ENCODE data around the gene LRIG2.

Gene LRIG2

GRCh38 chr1:113166473-113166872, 93.5 kb downstream of the LRIG2 start:
- Histone ChIP-seq H3K14ac (ENCODE audit: low read length) (no peak overlapping the region), H3K4ac (ENCODE audit: low read length) (no peak overlapping the region), H3K27me3 (ENCODE audit: control insufficient read depth in 3 of 3, insufficient read depth in 3 of 3, low read depth in 1 of 3, low read length in 3 of 3) (no peaks in the 10 kb centered on the region), H3K27ac (replicated peaks; ENCODE audit: low read length) (no peak overlapping the region), H3K18ac (ENCODE audit: low read length) (no peak overlapping the region), H3K9me3 (replicated peaks in 1 of 2; ENCODE audit: control insufficient read depth in 2 of 2, insufficient read depth in 1 of 2, low read depth in 1 of 2, low read length in 2 of 2) (no peaks in the 10 kb centered on the region), H2BK120ac (ENCODE audit: low read depth, low read length) (no peak overlapping the region), H3K4me2 (ENCODE audit: insufficient read depth, low read length, poor library complexity, severe bottlenecking) (no peak overlapping the region), H3K4me1 (ENCODE audit: control insufficient read depth in 2 of 2, insufficient read depth in 1 of 2, low read depth in 1 of 2, low read length in 2 of 2) (no peaks in the 10 kb centered on the region), H2BK15ac (ENCODE audit: low read length) (no peak overlapping the region), H3K79me1 (ENCODE audit: low read depth, low read length) (no peaks in the 10 kb centered on the region), H2AK5ac (ENCODE audit: low read depth, low read length) (no peak overlapping the region), H4K8ac (ENCODE audit: low read depth, low read length) (no peak overlapping the region), H3K23ac (ENCODE audit: low read depth, low read length, poor library complexity) (no peak overlapping the region), H2AFZ (ENCODE audit: low read length) (no peak overlapping the region), H3K36me3 (replicated peaks in 1 of 2; ENCODE audit: control insufficient read depth in 2 of 2, insufficient read depth in 2 of 2, low read length in 2 of 2) (no peaks in the 10 kb centered on the region), H3K4me3 (ENCODE audit: low read length in 2 of 2) (no peak overlapping the region), H2BK12ac (ENCODE audit: low read length) (no peak overlapping the region), H2BK5ac (ENCODE audit: low read length) (no peak overlapping the region), H4K91ac (ENCODE audit: low read depth, low read length, poor library complexity) (no peak overlapping the region), H3K9ac (ENCODE audit: low read depth, low read length, poor library complexity) (no peak overlapping the region)
- no CpG with 5 or more reads among the region's 5 CpGs for WGBS, 2 donors (ENCODE audit: extremely low coverage in 2 of 2, insufficient read length in 2 of 2, insufficient replicate concordance in 1 of 2)
- no peak for DNase-seq (ENCODE audit: low spot score)

GRCh38 chr1:113168946-113169345, 95.9 kb downstream of the LRIG2 start:
- Histone ChIP-seq H4K91ac (ENCODE audit: low read depth, low read length, poor library complexity) (no peak overlapping the region), H2AK5ac (ENCODE audit: low read depth, low read length) (no peak overlapping the region), H3K36me3 (replicated peaks in 1 of 2; ENCODE audit: control insufficient read depth in 2 of 2, insufficient read depth in 2 of 2, low read length in 2 of 2) (no peaks in the 10 kb centered on the region), H3K27me3 (ENCODE audit: control insufficient read depth in 3 of 3, insufficient read depth in 3 of 3, low read depth in 1 of 3, low read length in 3 of 3) (no peaks in the 10 kb centered on the region), H3K9ac (ENCODE audit: low read depth, low read length, poor library complexity) (no peak overlapping the region), H2BK12ac (ENCODE audit: low read length) (no peak overlapping the region), H2BK120ac (ENCODE audit: low read depth, low read length) (no peak overlapping the region), H3K4me1 (ENCODE audit: control insufficient read depth in 2 of 2, insufficient read depth in 1 of 2, low read depth in 1 of 2, low read length in 2 of 2) (no peaks in the 10 kb centered on the region), H3K4ac (ENCODE audit: low read length) (no peak overlapping the region), H3K27ac (replicated peaks; ENCODE audit: low read length) (no peak overlapping the region), H3K4me3 (ENCODE audit: low read length in 2 of 2) (no peak overlapping the region), H3K79me1 (ENCODE audit: low read depth, low read length) (no peaks in the 10 kb centered on the region), H3K14ac (ENCODE audit: low read length) (no peak overlapping the region), H3K23ac (ENCODE audit: low read depth, low read length, poor library complexity) (no peak overlapping the region), H3K4me2 (ENCODE audit: insufficient read depth, low read length, poor library complexity, severe bottlenecking) (no peak overlapping the region), H4K8ac (ENCODE audit: low read depth, low read length) (no peak overlapping the region), H2AFZ (ENCODE audit: low read length) (no peak overlapping the region), H3K18ac (ENCODE audit: low read length) (no peak overlapping the region), H3K9me3 (replicated peaks in 1 of 2; ENCODE audit: control insufficient read depth in 2 of 2, insufficient read depth in 1 of 2, low read depth in 1 of 2, low read length in 2 of 2) (no peaks in the 10 kb centered on the region), H2BK5ac (ENCODE audit: low read length) (no peak overlapping the region), H2BK15ac (ENCODE audit: low read length) (no peak overlapping the region)
- WGBS, 2 donors (ENCODE audit: extremely low coverage in 2 of 2, insufficient read length in 2 of 2, insufficient replicate concordance in 1 of 2): no CpG with 5 or more reads among the region's 10 CpGs
- DNase-seq (ENCODE audit: low spot score): no peak

GRCh38 chr1:113169591-113169990, 96.6 kb downstream of the LRIG2 start:
- no peak overlapping the region for H4K91ac ChIP-seq (ENCODE audit: low read depth, low read length, poor library complexity)
- H3K9me3 ChIP-seq (replicated peaks in 1 of 2; ENCODE audit: control insufficient read depth in 2 of 2, insufficient read depth in 1 of 2, low read depth in 1 of 2, low read length in 2 of 2): no peaks in the 10 kb centered on the region
- no peak overlapping the region for H2AFZ ChIP-seq (ENCODE audit: low read length)
- no peak overlapping the region for H3K27ac ChIP-seq (replicated peaks; ENCODE audit: low read length)
- H2BK120ac ChIP-seq (ENCODE audit: low read depth, low read length): no peak overlapping the region
- no peaks in the 10 kb centered on the region for H3K4me1 ChIP-seq (ENCODE audit: control insufficient read depth in 2 of 2, insufficient read depth in 1 of 2, low read depth in 1 of 2, low read length in 2 of 2)
- no peak overlapping the region for H2BK12ac ChIP-seq (ENCODE audit: low read length)
- no peak overlapping the region for H2BK5ac ChIP-seq (ENCODE audit: low read length)
- H3K4ac ChIP-seq (ENCODE audit: low read length): no peak overlapping the region
- no peak overlapping the region for H4K8ac ChIP-seq (ENCODE audit: low read depth, low read length)
- H3K79me1 ChIP-seq (ENCODE audit: low read depth, low read length): no peaks in the 10 kb centered on the region
- no peak overlapping the region for H3K14ac ChIP-seq (ENCODE audit: low read length)
- no peak overlapping the region for H3K4me2 ChIP-seq (ENCODE audit: insufficient read depth, low read length, poor library complexity, severe bottlenecking)
- no peaks in the 10 kb centered on the region for H3K27me3 ChIP-seq (ENCODE audit: control insufficient read depth in 3 of 3, insufficient read depth in 3 of 3, low read depth in 1 of 3, low read length in 3 of 3)
- WGBS, 2 donors (ENCODE audit: extremely low coverage in 2 of 2, insufficient read length in 2 of 2, insufficient replicate concordance in 1 of 2): no CpG with 5 or more reads among the region's 5 CpGs
- H3K4me3 ChIP-seq (ENCODE audit: low read length in 2 of 2): no peak overlapping the region
- no peak for DNase-seq (ENCODE audit: low spot score)
- H3K36me3 ChIP-seq (replicated peaks in 1 of 2; ENCODE audit: control insufficient read depth in 2 of 2, insufficient read depth in 2 of 2, low read length in 2 of 2): no peaks in the 10 kb centered on the region
- H3K18ac ChIP-seq (ENCODE audit: low read length): no peak overlapping the region
- no peak overlapping the region for H3K23ac ChIP-seq (ENCODE audit: low read depth, low read length, poor library complexity)
- H2BK15ac ChIP-seq (ENCODE audit: low read length): no peak overlapping the region
- no peak overlapping the region for H2AK5ac ChIP-seq (ENCODE audit: low read depth, low read length)
- no peak overlapping the region for H3K9ac ChIP-seq (ENCODE audit: low read depth, low read length, poor library complexity)

- H3K27me3 ChIP-seq (ENCODE audit: control insufficient read depth in 3 of 3, insufficient read depth in 3 of 3, low read depth in 1 of 3, low read length in 3 of 3): no peaks in the 10 kb centered on the region
- H2BK15ac ChIP-seq (ENCODE audit: low read length): no peak overlapping the region
- H3K9ac ChIP-seq (ENCODE audit: low read depth, low read length, poor library complexity): no peak overlapping the region
- no peaks in the 10 kb centered on the region for H3K9me3 ChIP-seq (replicated peaks in 1 of 2; ENCODE audit: control insufficient read depth in 2 of 2, insufficient read depth in 1 of 2, low read depth in 1 of 2, low read length in 2 of 2)
- no peak overlapping the region for H2BK120ac ChIP-seq (ENCODE audit: low read depth, low read length)
- H2BK5ac ChIP-seq (ENCODE audit: low read length): no peak overlapping the region
- no peak overlapping the region for H3K23ac ChIP-seq (ENCODE audit: low read depth, low read length, poor library complexity)
- no CpG with 5 or more reads among the region's 4 CpGs for WGBS, 2 donors (ENCODE audit: extremely low coverage in 2 of 2, insufficient read length in 2 of 2, insufficient replicate concordance in 1 of 2)
- H4K8ac ChIP-seq (ENCODE audit: low read depth, low read length): no peak overlapping the region
- no peak overlapping the region for H3K4me3 ChIP-seq (ENCODE audit: low read length in 2 of 2)
- peak overlapping the region; percentile 36 for H2AFZ ChIP-seq (ENCODE audit: low read length)
- no peak overlapping the region for H3K4ac ChIP-seq (ENCODE audit: low read length)
- no peak overlapping the region for H3K18ac ChIP-seq (ENCODE audit: low read length)
- H2BK12ac ChIP-seq (ENCODE audit: low read length): no peak overlapping the region
- H3K36me3 ChIP-seq (replicated peaks in 1 of 2; ENCODE audit: control insufficient read depth in 2 of 2, insufficient read depth in 2 of 2, low read length in 2 of 2): no peaks in the 10 kb centered on the region
- no peak overlapping the region for H3K14ac ChIP-seq (ENCODE audit: low read length)
- no peak overlapping the region for H4K91ac ChIP-seq (ENCODE audit: low read depth, low read length, poor library complexity)
- no peak for DNase-seq (ENCODE audit: low spot score)
- no peak overlapping the region for H3K27ac ChIP-seq (replicated peaks; ENCODE audit: low read length)
- H3K79me1 ChIP-seq (ENCODE audit: low read depth, low read length): no peaks in the 10 kb centered on the region
- no peaks in the 10 kb centered on the region for H3K4me1 ChIP-seq (ENCODE audit: control insufficient read depth in 2 of 2, insufficient read depth in 1 of 2, low read depth in 1 of 2, low read length in 2 of 2)
- no peak overlapping the region for H2AK5ac ChIP-seq (ENCODE audit: low read depth, low read length)
- H3K4me2 ChIP-seq (ENCODE audit: insufficient read depth, low read length, poor library complexity, severe bottlenecking): no peak overlapping the region
Measured at GRCh38 chr1:113170519-113170918, 97.5 kb downstream of the LRIG2 start.
